Neural cell (in vitro differentiated cells): ENCODE measurements around the gene DNAJC27. TPM values are rescaled to one million over a fixed set of nuclear protein-coding genes. Genes with fewer than 3 reads are reported as not detected.

Experiments used
- H2AFZ ChIP-seq: fragments of 200-600, 300-800 bp; sonication (generic), shearing (Covaris generic); 2 replicates; pipeline ENCODE4 v1.6.0; 2014; ENCODE audit warnings: low read depth, mild to moderate bottlenecking, antibody characterized with exemption, low read length, moderate library complexity
- H3F3A ChIP-seq: fragments of 200-600 bp; shearing (Covaris generic); 2 replicates; pipeline ENCODE4 v1.6.1; 2016; ENCODE audit warnings: mild to moderate bottlenecking, moderate library complexity, mixed read lengths, antibody characterized with exemption, low read length; ENCODE audit not compliant: insufficient read depth, poor library complexity, severe bottlenecking
- H3K27ac ChIP-seq: fragments of 200-600, 300-800 bp; sonication (generic), shearing (Covaris generic); 2 replicates; pipeline ENCODE4 v1.5.1; 2014; ENCODE audit warnings: mild to moderate bottlenecking, low read length, moderate library complexity
- H3K27me3 ChIP-seq: fragments of 300-800, 200-600 bp; sonication (generic), shearing (Covaris generic); 2 replicates; pipeline ENCODE4 v1.6.0; 2014; ENCODE audit warnings: mild to moderate bottlenecking, low read depth, low read length, moderate library complexity; ENCODE audit not compliant: insufficient read depth
- H3K36me3 ChIP-seq: fragments of 300-800, 200-600 bp; sonication (generic), shearing (Covaris generic); 2 replicates; pipeline ENCODE4 v1.5.1; 2014; ENCODE audit warnings: mild to moderate bottlenecking, antibody characterized with exemption, low read length, moderate library complexity; ENCODE audit not compliant: insufficient read depth
- H3K4me2 ChIP-seq: fragments of 300-800, 200-600 bp; sonication (generic), shearing (Covaris generic); 2 replicates; pipeline ENCODE4 v1.6.0; 2014; ENCODE audit warnings: mild to moderate bottlenecking, low read length
- H3K4me3 ChIP-seq: fragments of 300-800, 200-600 bp; sonication (generic), shearing (Covaris generic); 2 replicates; pipeline ENCODE4 v1.5.1; 2014; ENCODE audit warnings: mild to moderate bottlenecking, low read length, moderate library complexity
- H3K79me2 ChIP-seq: fragments of 200-600 bp; shearing (Covaris generic); replicated peaks from 2 replicates; pipeline ENCODE4 v1.6.0; 2014; ENCODE audit warnings: mild to moderate bottlenecking, low read length, moderate library complexity; ENCODE audit not compliant: insufficient read depth
- H3K9ac ChIP-seq: fragments of 300-800, 200-600 bp; sonication (generic), shearing (Covaris generic); 2 replicates; pipeline ENCODE4 v1.6.1; 2016; ENCODE audit warnings: mild to moderate bottlenecking, low read length, mixed read lengths
- H3K9me2 ChIP-seq: fragments of 200-600 bp; shearing (Covaris generic); 2 replicates; pipeline ENCODE4 v1.6.1; 2016; ENCODE audit warnings: mild to moderate bottlenecking, low read length, mixed read lengths; ENCODE audit not compliant: insufficient read depth
- H3K9me3 ChIP-seq: fragments of 200-600, 300-800 bp; sonication (generic), shearing (Covaris generic); 2 replicates; pipeline ENCODE4 v1.6.1; 2016; ENCODE audit warnings: mild to moderate bottlenecking, mixed run types, low read length, moderate library complexity, mixed read lengths
- H4K20me1 ChIP-seq: fragments of 200-600 bp; shearing (Covaris generic); 2 replicates; pipeline ENCODE4 v1.6.1; 2016; ENCODE audit warnings: mild to moderate bottlenecking, mixed run types; ENCODE audit not compliant: insufficient read depth
- EP300 ChIP-seq: fragments of 450-650 bp; conservative IDR thresholded peaks from 2 replicates; pipeline ENCODE4 v1.6.1; 2014; ENCODE audit warnings: antibody characterized with exemption, mild to moderate bottlenecking, moderate library complexity; ENCODE audit not compliant: poor library complexity, severe bottlenecking
- EZH2 ChIP-seq: fragments of 200-600, 300-800 bp; shearing (Covaris generic), sonication (generic); IDR thresholded peaks from 2 replicates; pipeline ENCODE4 v1.6.1; 2014; ENCODE audit warnings: antibody characterized with exemption, low read length, borderline replicate concordance, mild to moderate bottlenecking; ENCODE audit not compliant: insufficient read depth, poor library complexity, severe bottlenecking
- MXI1 ChIP-seq: fragments of 450-650 bp; conservative IDR thresholded peaks from 2 replicates; pipeline ENCODE4 v1.6.1; 2014; ENCODE audit warnings: antibody characterized with exemption, mild to moderate bottlenecking; ENCODE audit not compliant: poor library complexity, severe bottlenecking
- POLR2AphosphoS5 ChIP-seq: IDR thresholded peaks from 2 replicates; pipeline ENCODE4 v1.6.1; 2012
- RAD21 ChIP-seq: fragments of 450-650 bp; conservative IDR thresholded peaks from 2 replicates; pipeline ENCODE4 v1.6.1; 2014; ENCODE audit warnings: antibody characterized with exemption, mild to moderate bottlenecking, moderate library complexity
- SMC3 ChIP-seq: fragments of 450-650 bp; conservative IDR thresholded peaks from 2 replicates; pipeline ENCODE4 v1.6.1; 2014; ENCODE audit warnings: antibody characterized with exemption, mild to moderate bottlenecking, moderate library complexity; ENCODE audit not compliant: poor library complexity
- TAF1 ChIP-seq: IDR thresholded peaks from 2 replicates; pipeline ENCODE4 v1.6.1; 2012; ENCODE audit warnings: low read depth
- polyA plus RNA-seq: library from polyadenylated mRNA; depleted of rRNA; stranded (reverse); fragments of >200 nt; gene quantifications from 2 replicates; pipeline ENCODE4 v1.2.3, GENCODE V29; 2014
- TF ChIP-seq, protein P1 (sequence below): IDR thresholded peaks from 2 replicates; pipeline ENCODE4 v1.6.1; 2012; ENCODE audit warnings: borderline replicate concordance
- TF ChIP-seq, protein P2 (sequence below): fragments of 450-650 bp; IDR thresholded peaks from 2 replicates; pipeline ENCODE4 v1.5.1; 2014; ENCODE audit warnings: antibody characterized with exemption, mild to moderate bottlenecking, moderate library complexity; ENCODE audit not compliant: poor library complexity, severe bottlenecking

DNAJC27 gene
- polyA plus RNA-seq, 1 donor from 2014 or later: 22.4 TPM

GRCh38 chr2:25002066-25002465 lies 30.3 kb upstream of the DNAJC27 start:
- no peak for TF ChIP-seq EP300
- TF ChIP-seq, protein P1, sequence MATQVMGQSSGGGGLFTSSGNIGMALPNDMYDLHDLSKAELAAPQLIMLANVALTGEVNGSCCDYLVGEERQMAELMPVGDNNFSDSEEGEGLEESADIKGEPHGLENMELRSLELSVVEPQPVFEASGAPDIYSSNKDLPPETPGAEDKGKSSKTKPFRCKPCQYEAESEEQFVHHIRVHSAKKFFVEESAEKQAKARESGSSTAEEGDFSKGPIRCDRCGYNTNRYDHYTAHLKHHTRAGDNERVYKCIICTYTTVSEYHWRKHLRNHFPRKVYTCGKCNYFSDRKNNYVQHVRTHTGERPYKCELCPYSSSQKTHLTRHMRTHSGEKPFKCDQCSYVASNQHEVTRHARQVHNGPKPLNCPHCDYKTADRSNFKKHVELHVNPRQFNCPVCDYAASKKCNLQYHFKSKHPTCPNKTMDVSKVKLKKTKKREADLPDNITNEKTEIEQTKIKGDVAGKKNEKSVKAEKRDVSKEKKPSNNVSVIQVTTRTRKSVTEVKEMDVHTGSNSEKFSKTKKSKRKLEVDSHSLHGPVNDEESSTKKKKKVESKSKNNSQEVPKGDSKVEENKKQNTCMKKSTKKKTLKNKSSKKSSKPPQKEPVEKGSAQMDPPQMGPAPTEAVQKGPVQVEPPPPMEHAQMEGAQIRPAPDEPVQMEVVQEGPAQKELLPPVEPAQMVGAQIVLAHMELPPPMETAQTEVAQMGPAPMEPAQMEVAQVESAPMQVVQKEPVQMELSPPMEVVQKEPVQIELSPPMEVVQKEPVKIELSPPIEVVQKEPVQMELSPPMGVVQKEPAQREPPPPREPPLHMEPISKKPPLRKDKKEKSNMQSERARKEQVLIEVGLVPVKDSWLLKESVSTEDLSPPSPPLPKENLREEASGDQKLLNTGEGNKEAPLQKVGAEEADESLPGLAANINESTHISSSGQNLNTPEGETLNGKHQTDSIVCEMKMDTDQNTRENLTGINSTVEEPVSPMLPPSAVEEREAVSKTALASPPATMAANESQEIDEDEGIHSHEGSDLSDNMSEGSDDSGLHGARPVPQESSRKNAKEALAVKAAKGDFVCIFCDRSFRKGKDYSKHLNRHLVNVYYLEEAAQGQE: no peak
- TF ChIP-seq SMC3: no peak
- no peak for TF ChIP-seq MXI1
- TF ChIP-seq, protein P2, sequence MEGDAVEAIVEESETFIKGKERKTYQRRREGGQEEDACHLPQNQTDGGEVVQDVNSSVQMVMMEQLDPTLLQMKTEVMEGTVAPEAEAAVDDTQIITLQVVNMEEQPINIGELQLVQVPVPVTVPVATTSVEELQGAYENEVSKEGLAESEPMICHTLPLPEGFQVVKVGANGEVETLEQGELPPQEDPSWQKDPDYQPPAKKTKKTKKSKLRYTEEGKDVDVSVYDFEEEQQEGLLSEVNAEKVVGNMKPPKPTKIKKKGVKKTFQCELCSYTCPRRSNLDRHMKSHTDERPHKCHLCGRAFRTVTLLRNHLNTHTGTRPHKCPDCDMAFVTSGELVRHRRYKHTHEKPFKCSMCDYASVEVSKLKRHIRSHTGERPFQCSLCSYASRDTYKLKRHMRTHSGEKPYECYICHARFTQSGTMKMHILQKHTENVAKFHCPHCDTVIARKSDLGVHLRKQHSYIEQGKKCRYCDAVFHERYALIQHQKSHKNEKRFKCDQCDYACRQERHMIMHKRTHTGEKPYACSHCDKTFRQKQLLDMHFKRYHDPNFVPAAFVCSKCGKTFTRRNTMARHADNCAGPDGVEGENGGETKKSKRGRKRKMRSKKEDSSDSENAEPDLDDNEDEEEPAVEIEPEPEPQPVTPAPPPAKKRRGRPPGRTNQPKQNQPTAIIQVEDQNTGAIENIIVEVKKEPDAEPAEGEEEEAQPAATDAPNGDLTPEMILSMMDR: no peak
- no peak for TF ChIP-seq TAF1
- no peak for TF ChIP-seq EZH2
- no peak for TF ChIP-seq POLR2AphosphoS5
- Histone ChIP-seq H3K4me2 (no peak overlapping the region), H3K9ac (no peak overlapping the region), H3K79me2 (no peaks in the 10 kb centered on the region), H3K27ac (no peak overlapping the region), H3F3A (no peaks in the 10 kb centered on the region), H2AFZ (no peak overlapping the region), H4K20me1 (no peaks in the 10 kb centered on the region), H3K9me3 (no peaks in the 10 kb centered on the region), H3K9me2 (no peaks in the 10 kb centered on the region), H3K27me3 (no peaks in the 10 kb centered on the region), H3K4me3 (no peak overlapping the region), H3K36me3 (no peaks in the 10 kb centered on the region)

DNA sequence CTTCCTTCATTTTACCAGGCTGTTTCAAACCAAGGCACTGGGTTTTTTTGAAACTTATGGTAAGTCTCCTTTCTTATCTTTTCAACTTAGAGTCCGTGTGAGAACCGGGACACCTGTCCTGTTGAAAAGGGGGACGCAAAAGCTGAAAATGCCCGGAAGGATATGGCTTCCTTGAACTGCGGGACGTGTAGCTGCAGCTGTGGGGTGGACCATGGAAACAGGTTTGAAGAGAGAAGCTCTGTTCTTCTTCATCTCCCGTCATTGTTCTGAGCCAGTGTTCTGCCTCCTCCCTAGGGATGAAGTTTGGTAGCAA lies 29.5 kb upstream of the DNAJC27 start:
- H2AFZ ChIP-seq: no peak overlapping the region
- no peak overlapping the region for H3K4me3 ChIP-seq
- TF ChIP-seq RAD21: no peak
- TF ChIP-seq EP300: no peak
- TF ChIP-seq TAF1: no peak
- H3K36me3 ChIP-seq: no peaks in the 10 kb centered on the region
- no peaks in the 10 kb centered on the region for H3K79me2 ChIP-seq
- no peaks in the 10 kb centered on the region for H4K20me1 ChIP-seq
- no peaks in the 10 kb centered on the region for H3K27me3 ChIP-seq
- no peak overlapping the region for H3K27ac ChIP-seq
- H3K9me3 ChIP-seq: no peaks in the 10 kb centered on the region
- H3K9me2 ChIP-seq: no peaks in the 10 kb centered on the region
- H3F3A ChIP-seq: no peaks in the 10 kb centered on the region
- H3K4me2 ChIP-seq: no peak overlapping the region
- no peak overlapping the region for H3K9ac ChIP-seq
